ENCODE data around the gene NRL.

DNA sequence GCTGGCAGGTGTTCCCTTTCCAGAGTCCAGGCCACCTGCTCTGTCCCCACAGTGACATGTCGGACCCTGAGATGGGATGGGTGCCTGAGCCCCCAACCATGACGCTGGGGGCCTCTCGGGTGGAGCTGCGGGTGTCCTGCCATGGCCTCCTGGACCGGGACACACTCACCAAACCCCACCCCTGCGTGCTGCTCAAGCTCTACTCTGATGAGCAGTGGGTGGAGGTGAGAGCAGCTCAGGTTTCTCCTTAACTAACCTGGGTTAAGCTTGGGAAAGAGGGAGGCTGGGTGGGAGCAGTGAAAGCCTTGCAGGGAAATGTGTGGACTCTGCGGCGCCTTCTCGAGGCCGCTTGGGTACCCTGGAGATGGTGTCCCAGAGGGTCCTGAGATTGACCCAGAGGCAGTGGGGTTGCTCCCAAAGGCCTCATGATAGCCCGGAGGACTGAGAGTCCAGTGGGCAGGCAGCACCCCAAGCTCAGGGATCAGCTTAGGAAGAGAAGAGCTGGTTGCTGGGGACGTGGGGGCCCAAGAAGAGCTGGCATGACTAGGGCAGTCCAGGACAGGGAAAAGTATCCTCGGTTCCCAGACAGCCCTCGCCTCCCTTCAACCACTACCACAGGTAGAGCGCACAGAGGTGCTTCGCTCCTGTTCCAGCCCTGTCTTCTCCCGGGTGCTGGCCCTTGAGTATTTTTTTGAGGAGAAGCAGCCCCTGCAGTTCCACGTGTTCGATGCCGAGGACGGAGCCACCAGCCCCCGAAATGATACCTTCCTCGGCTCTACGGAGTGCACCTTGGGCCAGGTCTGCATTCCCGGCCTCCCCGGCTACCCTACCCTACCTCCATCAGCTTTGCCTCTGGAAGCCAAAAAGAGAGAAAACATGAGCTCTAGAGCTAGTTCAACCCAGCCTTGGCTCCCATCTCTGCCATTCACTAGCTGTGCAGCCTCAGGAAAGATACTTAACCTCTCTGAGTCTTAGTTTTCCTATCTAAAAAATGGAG, 41.6 kb downstream of the NRL start:
- TF ChIP-seq, protein P1, sequence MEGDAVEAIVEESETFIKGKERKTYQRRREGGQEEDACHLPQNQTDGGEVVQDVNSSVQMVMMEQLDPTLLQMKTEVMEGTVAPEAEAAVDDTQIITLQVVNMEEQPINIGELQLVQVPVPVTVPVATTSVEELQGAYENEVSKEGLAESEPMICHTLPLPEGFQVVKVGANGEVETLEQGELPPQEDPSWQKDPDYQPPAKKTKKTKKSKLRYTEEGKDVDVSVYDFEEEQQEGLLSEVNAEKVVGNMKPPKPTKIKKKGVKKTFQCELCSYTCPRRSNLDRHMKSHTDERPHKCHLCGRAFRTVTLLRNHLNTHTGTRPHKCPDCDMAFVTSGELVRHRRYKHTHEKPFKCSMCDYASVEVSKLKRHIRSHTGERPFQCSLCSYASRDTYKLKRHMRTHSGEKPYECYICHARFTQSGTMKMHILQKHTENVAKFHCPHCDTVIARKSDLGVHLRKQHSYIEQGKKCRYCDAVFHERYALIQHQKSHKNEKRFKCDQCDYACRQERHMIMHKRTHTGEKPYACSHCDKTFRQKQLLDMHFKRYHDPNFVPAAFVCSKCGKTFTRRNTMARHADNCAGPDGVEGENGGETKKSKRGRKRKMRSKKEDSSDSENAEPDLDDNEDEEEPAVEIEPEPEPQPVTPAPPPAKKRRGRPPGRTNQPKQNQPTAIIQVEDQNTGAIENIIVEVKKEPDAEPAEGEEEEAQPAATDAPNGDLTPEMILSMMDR (IDR thresholded peaks at IDR 0.05): no peak
- no peak for TF ChIP-seq ZFP36 (IDR thresholded peaks at IDR 0.05; ENCODE audit: borderline replicate concordance, partially characterized antibody)
